ENCODE results near the gene SLIT1.

The SLIT1 gene

DNA sequence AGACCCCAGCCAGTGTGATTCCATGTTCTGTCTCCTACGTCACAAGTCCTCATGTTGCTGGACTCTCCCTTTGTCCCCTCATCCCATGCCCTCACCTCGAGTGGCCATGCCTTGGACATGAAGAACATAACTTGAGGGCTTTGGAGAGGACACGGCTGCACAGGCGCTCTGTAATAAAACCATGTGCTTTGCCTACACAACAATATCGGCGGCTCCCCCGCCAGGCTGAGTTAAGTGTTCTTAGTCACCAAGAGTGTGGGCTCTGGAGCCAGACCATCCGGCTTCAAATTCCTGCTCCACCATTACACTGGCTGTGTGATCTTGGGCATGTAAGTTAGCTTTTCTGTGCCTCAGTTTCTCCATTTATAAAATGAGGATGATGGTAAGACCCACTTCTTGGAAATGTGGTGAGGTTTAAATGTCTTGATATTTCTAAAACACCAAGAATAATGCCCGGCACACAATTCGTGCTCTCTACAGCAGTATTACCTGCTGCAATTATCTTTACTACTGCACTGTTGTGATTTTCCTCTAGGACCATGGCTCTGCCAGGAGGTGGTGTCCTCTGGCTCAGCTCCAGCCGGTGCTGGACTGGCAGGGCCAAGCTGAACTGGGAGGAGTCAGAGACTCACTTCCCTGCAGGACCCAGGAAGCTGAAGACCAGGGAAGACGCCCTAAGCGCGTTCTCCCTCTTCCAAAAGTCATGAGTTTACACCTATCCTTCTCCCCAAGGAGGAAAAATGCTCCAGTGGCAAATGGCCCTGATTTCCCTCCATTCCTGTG lies 15.7 kb downstream of the SLIT1 start:
- no peak for DNase-seq

GRCh38 chr10:97169063-97169462 lies 16.7 kb downstream of the SLIT1 start:
- DNase-seq: no peak

DNA sequence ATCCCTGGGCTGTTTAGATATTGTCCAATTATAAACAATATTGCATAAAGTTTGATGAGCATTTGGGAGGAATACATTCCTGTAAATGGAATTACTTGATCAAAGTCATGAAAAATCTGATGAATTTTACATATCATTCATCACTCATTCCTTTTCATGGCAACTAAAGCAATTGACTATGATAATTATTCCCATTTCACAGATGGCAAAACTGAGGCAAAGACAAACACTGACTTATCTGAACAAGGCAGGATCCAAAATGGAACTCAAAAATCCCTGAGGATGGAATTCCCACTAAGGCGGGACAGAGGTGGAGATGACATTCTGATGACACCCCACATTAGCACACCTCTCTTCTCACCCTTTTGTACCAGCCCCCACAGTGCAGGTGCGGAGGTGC lies 17.1 kb downstream of the SLIT1 start:
- DNase-seq: no peak

GRCh38 chr10:97165499-97165898 lies 20.3 kb downstream of the SLIT1 start:
- no peak for DNase-seq

DNA sequence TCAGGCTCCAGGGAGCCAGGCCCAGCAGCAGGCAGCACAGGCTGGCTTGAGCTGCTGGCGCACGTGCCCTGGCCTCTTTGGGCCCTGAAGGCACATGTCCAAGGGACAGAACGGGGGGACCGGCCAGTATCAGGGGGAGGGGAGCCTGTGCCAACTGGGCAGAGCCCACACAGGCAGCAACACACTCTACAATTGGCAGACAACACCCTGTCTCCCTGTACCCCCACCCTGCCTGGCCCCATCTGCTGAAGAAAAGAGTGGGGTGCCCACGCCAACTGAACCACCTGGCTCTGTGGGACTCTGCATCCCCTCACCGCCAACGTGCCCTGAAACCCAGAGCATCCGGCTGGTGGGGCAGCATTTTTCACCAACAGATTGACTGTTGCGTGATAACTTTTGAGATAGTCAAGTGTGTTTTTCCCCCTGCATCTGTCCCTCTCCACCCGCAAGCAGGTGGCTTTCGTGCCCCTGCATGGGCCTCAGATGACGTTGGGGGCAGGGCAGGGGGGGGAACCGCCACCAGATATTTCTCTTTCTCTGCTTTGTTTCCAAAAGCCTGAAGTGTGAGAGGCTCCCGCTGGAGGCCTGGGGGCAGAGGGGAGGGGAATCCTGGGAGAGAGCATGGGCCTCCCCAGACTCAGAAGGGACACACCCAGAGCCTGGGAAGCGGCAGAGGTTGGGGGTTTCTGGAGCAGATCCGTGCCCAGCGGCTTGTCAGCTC lies 21.8 kb downstream of the SLIT1 start:
- DNase-seq: no peak

- no peak for DNase-seq
These were observed 22.6 kb downstream of the SLIT1 start for GRCh38 chr10:97163181-97163580.

- no peak for DNase-seq
These were observed 26.0 kb downstream of the SLIT1 start for GRCh38 chr10:97159646-97160305.

GRCh38 chr10:97157578-97158095 lies 28.1 kb downstream of the SLIT1 start:
- DNase-seq: no peak

- no peak for DNase-seq
These were observed 31.0 kb downstream of the SLIT1 start for GRCh38 chr10:97154781-97155180.

DNA sequence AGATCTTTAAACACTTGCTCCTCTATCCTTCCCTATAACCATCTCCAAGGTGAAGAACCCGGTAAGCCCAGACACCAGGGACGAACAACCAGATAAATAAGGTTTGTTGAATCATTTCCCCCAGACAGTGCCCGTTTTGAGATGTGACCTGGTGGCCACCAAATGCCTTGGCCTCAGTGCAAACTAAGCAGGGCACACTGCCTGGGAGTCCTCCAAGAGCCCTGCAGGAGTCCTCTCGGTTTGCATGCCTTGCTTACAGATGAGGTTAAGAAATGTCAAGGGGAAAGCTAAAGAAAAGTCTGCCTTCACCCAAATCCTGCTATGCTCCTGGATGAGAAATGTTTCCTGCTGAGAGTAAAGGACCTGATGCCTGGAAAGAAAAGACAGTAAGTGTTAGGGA lies 31.6 kb downstream of the SLIT1 start:
- DNase-seq: no peak

DNA sequence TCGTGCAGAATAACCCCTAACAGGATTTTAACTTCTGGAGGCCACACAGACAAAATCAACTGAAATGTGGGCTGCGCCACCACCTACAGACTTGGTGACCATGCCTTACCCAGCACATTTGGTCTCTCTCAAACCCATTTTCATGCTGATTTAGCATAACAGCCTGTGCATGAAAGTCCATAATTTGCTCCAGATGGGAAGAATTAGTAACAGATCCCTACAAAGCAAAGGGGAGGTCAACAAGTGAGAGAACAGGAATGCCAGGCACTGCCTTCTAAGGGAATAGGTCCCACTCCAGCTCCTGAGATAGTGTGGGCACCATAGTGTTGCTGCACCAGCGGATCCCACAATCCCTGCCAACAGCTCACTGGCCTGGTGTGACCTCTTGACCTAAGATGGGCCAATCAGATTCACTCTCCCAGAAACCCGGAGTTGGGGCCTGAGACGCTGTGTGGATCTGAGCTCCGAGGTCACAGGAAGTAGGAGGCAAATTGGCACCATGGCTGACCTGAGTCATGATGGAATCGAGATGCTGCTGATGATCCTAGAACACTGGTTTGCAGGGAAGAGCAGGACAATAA lies 32.4 kb downstream of the SLIT1 start:
- DNase-seq: no peak

- DNase-seq: no peak
These were observed 34.3 kb downstream of the SLIT1 start for GRCh38 chr10:97151307-97151914.

- no peak for DNase-seq
These were observed 35.1 kb downstream of the SLIT1 start for GRCh38 chr10:97150616-97151015.

DNA sequence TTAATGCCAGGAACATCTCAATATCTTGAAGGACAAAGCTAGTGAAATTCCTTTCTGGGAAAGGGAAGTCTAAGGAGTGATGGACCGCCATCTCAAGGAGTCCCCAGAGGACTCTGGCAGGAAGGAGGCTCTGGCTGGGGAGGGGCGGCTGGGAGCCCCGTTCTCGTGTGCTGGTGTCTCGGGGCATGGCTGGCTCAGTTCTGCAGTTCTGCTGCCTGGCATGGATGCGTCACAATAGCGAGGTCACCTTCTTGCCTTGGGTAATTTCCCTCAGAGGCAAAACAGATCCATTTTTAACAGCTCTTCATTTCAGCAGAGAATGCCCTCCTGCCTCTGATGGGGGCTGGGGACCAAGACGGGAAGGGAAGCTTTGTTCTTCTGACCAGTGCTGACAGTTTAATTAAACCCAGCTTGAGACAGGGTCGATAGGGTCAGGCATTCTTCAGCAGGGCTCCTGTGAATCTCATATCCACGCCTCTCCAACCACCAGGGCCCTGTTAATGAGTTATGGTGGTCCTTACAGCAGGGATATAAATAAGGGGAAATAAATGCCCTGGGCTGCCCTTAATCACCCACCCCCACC lies 35.7 kb downstream of the SLIT1 start:
- DNase-seq: no peak

GRCh38 chr10:97149079-97149531 lies 36.7 kb downstream of the SLIT1 start:
- no peak for DNase-seq

GRCh38 chr10:97144297-97144696 lies 41.5 kb downstream of the SLIT1 start:
- no peak for DNase-seq

DNA sequence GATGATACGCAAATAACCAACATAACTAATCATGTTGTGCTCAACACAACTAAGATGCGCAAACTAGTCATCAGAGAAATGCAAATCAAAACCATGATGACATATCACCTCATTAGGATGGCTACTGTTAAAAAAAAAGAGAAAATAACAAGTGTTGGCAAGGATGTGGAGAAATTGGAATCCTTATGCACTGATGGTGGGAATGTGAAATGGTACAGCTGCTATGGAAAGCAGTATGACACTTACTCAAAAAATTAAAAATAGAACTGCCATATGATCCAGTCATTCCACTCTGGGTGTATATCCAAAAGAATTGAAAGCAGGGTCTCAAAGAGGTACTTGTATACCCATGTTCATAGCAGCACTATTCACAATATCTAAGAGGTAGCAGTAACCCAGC lies 42.9 kb downstream of the SLIT1 start:
- no peak for DNase-seq

GRCh38 chr10:97140902-97141745 lies 44.6 kb downstream of the SLIT1 start:
- DNase-seq: no peak

- DNase-seq: no peak
These were observed 45.5 kb downstream of the SLIT1 start for GRCh38 chr10:97140049-97140846.

DNA sequence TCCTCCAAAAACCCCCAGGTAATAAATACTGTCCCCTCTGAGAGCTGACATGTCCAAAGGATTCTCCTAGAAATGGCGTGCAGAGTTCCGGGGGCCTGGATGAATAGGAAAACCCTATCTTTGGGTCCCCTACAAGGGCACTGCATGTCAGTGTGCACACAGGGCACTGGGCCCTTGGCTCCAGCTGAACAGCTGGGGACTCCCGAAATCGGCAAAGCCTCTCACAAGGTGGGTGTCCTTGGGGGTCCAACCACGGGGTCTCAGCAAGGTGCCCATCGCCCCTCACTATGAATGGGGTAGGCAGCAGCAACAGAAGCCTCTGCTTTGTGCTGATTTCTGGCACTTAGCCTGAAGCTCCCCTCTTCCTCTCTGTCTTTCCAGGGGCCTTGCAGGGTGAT lies 46.1 kb downstream of the SLIT1 start:
- no peak for DNase-seq

- no peak for DNase-seq
These were observed 46.9 kb downstream of the SLIT1 start for GRCh38 chr10:97138846-97139245.

Data from NCI-H526 (cell line).